ENCODE data around the gene ADAMTS7.
"Not testable (repeated sequence)": the region's sequence is repeated elsewhere in the genome, so short reads cannot be mapped to it uniquely, and the experiment has no call there.

The ADAMTS7 gene

GRCh38 chr15:78773765-78774450 is 37.4 kb downstream of the ADAMTS7 start:
- H3K4me1 ChIP-seq (ENCODE audit: control insufficient read depth, insufficient read depth, low read length); H3K4me3 ChIP-seq (ENCODE audit: insufficient read depth, low read depth, low read length); H3K27me3 ChIP-seq (ENCODE audit: control insufficient read depth, insufficient read depth, low read length, poor library complexity, severe bottlenecking); H3K9me3 ChIP-seq (ENCODE audit: control insufficient read depth, low read length); H3K27ac ChIP-seq (ENCODE audit: insufficient read depth, low read depth, low read length, poor library complexity, severe bottlenecking); H3K36me3 ChIP-seq (ENCODE audit: control insufficient read depth, insufficient read depth, low read length): not testable (repeated sequence)
- WGBS, 2 experiments: 94% methylated on average over 24 to 25 of the region's 25 CpGs

GRCh38 chr15:78772738-78773137 is 38.5 kb downstream of the ADAMTS7 start:
- Histone ChIP-seq H3K27me3 (ENCODE audit: control insufficient read depth, insufficient read depth, low read length, poor library complexity, severe bottlenecking) (no peaks in the 10 kb centered on the region), H3K27ac (ENCODE audit: insufficient read depth, low read depth, low read length, poor library complexity, severe bottlenecking) (no peak overlapping the region), H3K4me1 (ENCODE audit: control insufficient read depth, insufficient read depth, low read length) (no peaks in the 10 kb centered on the region), H3K4me3 (ENCODE audit: insufficient read depth, low read depth, low read length) (no peak overlapping the region), H3K9me3 (ENCODE audit: control insufficient read depth, low read length) (no peaks in the 10 kb centered on the region), H3K36me3 (ENCODE audit: control insufficient read depth, insufficient read depth, low read length) (no peaks in the 10 kb centered on the region)
- 91 to 94% methylated on average over 5 of the region's 11 CpGs for WGBS, 2 experiments

GRCh38 chr15:78771436-78772000 is 39.7 kb downstream of the ADAMTS7 start:
- 93 to 94% methylated on average over 23 of the region's 23 CpGs for whole genome bisulfite sequencing, 2 experiments
- not testable (repeated sequence) for H3K4me1 ChIP-seq (ENCODE audit: control insufficient read depth, insufficient read depth, low read length); H3K9me3 ChIP-seq (ENCODE audit: control insufficient read depth, low read length); H3K4me3 ChIP-seq (ENCODE audit: insufficient read depth, low read depth, low read length); H3K27me3 ChIP-seq (ENCODE audit: control insufficient read depth, insufficient read depth, low read length, poor library complexity, severe bottlenecking); H3K27ac ChIP-seq (ENCODE audit: insufficient read depth, low read depth, low read length, poor library complexity, severe bottlenecking); H3K36me3 ChIP-seq (ENCODE audit: control insufficient read depth, insufficient read depth, low read length)

GRCh38 chr15:78771020-78771419 is 40.2 kb downstream of the ADAMTS7 start:
- H3K27me3 ChIP-seq (ENCODE audit: control insufficient read depth, insufficient read depth, low read length, poor library complexity, severe bottlenecking); H3K36me3 ChIP-seq (ENCODE audit: control insufficient read depth, insufficient read depth, low read length); H3K27ac ChIP-seq (ENCODE audit: insufficient read depth, low read depth, low read length, poor library complexity, severe bottlenecking); H3K9me3 ChIP-seq (ENCODE audit: control insufficient read depth, low read length); H3K4me3 ChIP-seq (ENCODE audit: insufficient read depth, low read depth, low read length); H3K4me1 ChIP-seq (ENCODE audit: control insufficient read depth, insufficient read depth, low read length): not testable (repeated sequence)
- 93 to 97% methylated on average over 9 of the region's 9 CpGs for WGBS, 2 experiments

- H3K4me1 ChIP-seq (ENCODE audit: control insufficient read depth, insufficient read depth, low read length); H3K4me3 ChIP-seq (ENCODE audit: insufficient read depth, low read depth, low read length); H3K27me3 ChIP-seq (ENCODE audit: control insufficient read depth, insufficient read depth, low read length, poor library complexity, severe bottlenecking); H3K27ac ChIP-seq (ENCODE audit: insufficient read depth, low read depth, low read length, poor library complexity, severe bottlenecking); H3K36me3 ChIP-seq (ENCODE audit: control insufficient read depth, insufficient read depth, low read length); H3K9me3 ChIP-seq (ENCODE audit: control insufficient read depth, low read length): not testable (repeated sequence)
- WGBS, 2 experiments: 90 to 92% methylated on average over 10 to 12 of the region's 12 CpGs
Observed at GRCh38 chr15:78769473-78770225, 41.6 kb downstream of the ADAMTS7 start.

- WGBS, 2 experiments: 88 to 93% methylated on average over 18 of the region's 18 CpGs
- Histone ChIP-seq H3K36me3 (ENCODE audit: control insufficient read depth, insufficient read depth, low read length) (no peaks in the 10 kb centered on the region), H3K4me1 (ENCODE audit: control insufficient read depth, insufficient read depth, low read length) (no peaks in the 10 kb centered on the region)
Observed at GRCh38 chr15:78768531-78769408, 42.5 kb downstream of the ADAMTS7 start.

GRCh38 chr15:78768096-78768495 is 43.2 kb downstream of the ADAMTS7 start:
- 78 to 79% methylated on average over 13 of the region's 13 CpGs for WGBS, 2 experiments
- H3K36me3 ChIP-seq (ENCODE audit: control insufficient read depth, insufficient read depth, low read length): no peaks in the 10 kb centered on the region
- H3K27ac ChIP-seq (ENCODE audit: insufficient read depth, low read depth, low read length, poor library complexity, severe bottlenecking): no peak overlapping the region
- H3K9me3 ChIP-seq (ENCODE audit: control insufficient read depth, low read length): no peaks in the 10 kb centered on the region
- H3K4me1 ChIP-seq (ENCODE audit: control insufficient read depth, insufficient read depth, low read length): no peaks in the 10 kb centered on the region
- H3K27me3 ChIP-seq (ENCODE audit: control insufficient read depth, insufficient read depth, low read length, poor library complexity, severe bottlenecking): no peaks in the 10 kb centered on the region
- no peak overlapping the region for H3K4me3 ChIP-seq (ENCODE audit: insufficient read depth, low read depth, low read length)

More at GRCh38 chr15:78768531-78769408, 42.5 kb downstream of the ADAMTS7 start:
- Histone ChIP-seq H3K27ac (ENCODE audit: insufficient read depth, low read depth, low read length, poor library complexity, severe bottlenecking) (no peak overlapping the region), H3K4me3 (ENCODE audit: insufficient read depth, low read depth, low read length) (no peak overlapping the region), H3K27me3 (ENCODE audit: control insufficient read depth, insufficient read depth, low read length, poor library complexity, severe bottlenecking) (no peaks in the 10 kb centered on the region), H3K9me3 (ENCODE audit: control insufficient read depth, low read length) (no peaks in the 10 kb centered on the region)

GRCh38 chr15:78767331-78767951 is 43.8 kb downstream of the ADAMTS7 start:
- Histone ChIP-seq H3K9me3 (ENCODE audit: control insufficient read depth, low read length) (no peaks in the 10 kb centered on the region), H3K4me3 (ENCODE audit: insufficient read depth, low read depth, low read length) (no peak overlapping the region), H3K27me3 (ENCODE audit: control insufficient read depth, insufficient read depth, low read length, poor library complexity, severe bottlenecking) (no peaks in the 10 kb centered on the region), H3K4me1 (ENCODE audit: control insufficient read depth, insufficient read depth, low read length) (no peaks in the 10 kb centered on the region), H3K27ac (ENCODE audit: insufficient read depth, low read depth, low read length, poor library complexity, severe bottlenecking) (no peak overlapping the region), H3K36me3 (ENCODE audit: control insufficient read depth, insufficient read depth, low read length) (no peaks in the 10 kb centered on the region)
- WGBS, 2 experiments: 91% methylated on average over 15 to 16 of the region's 16 CpGs

GRCh38 chr15:78766641-78767071 is 44.6 kb downstream of the ADAMTS7 start:
- H3K36me3 ChIP-seq (ENCODE audit: control insufficient read depth, insufficient read depth, low read length); H3K27ac ChIP-seq (ENCODE audit: insufficient read depth, low read depth, low read length, poor library complexity, severe bottlenecking); H3K9me3 ChIP-seq (ENCODE audit: control insufficient read depth, low read length); H3K27me3 ChIP-seq (ENCODE audit: control insufficient read depth, insufficient read depth, low read length, poor library complexity, severe bottlenecking); H3K4me3 ChIP-seq (ENCODE audit: insufficient read depth, low read depth, low read length); H3K4me1 ChIP-seq (ENCODE audit: control insufficient read depth, insufficient read depth, low read length): not testable (repeated sequence)
- 94 to 95% methylated on average over 20 to 21 of the region's 21 CpGs for whole genome bisulfite sequencing, 2 experiments
